GM19467 (cell line): ENCODE results near the gene REPS2.

Experiments
- ATAC-seq: cut with Tn5 transposase; IDR thresholded peaks from one replicate; pipeline ENCODE4 v1.9.1; 2021; ENCODE audit warnings: mild to moderate bottlenecking, moderate library complexity; ENCODE audit not compliant: unreplicated experiment

The REPS2 gene

DNA sequence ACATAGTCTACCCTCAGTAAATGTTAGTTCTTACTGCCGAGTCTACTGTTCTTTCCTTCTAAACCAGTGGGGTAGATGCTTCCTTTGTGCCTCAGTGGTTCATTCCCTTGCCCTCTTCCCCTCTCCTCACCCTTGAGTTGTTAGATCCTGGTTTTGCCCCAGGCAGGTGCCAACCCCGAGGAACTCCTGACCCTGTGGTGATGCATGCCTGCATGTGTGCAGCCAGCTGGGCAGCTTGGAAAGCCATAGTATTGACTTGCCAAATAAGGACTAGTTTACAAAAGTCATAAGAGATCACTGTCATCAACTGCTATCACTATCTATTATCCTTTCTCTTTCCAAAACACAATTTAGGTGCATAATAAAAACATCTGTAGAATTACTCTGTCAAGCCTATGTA is 50.9 kb downstream of the REPS2 start:
- no peak for ATAC-seq

DNA sequence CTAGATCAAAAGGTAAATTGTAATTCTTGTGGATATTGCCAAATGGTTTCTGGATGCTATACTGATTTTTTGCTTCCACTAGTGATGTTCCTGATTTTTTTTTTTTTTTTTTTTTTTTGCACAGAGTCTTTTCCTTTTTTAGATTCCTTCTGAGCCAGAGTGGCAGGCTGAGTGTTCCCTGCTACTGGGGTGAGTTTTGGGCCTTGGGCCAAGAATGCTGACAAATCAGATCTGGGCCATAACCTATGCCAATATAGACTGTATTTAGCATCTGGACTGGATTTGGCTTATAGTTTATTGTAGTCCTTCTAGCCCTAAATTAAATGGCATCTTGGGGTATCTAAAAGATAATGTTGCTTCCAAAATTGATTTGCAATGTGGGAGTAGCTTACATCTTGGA is 52.8 kb downstream of the REPS2 start:
- ATAC-seq: no peak

- no peak for ATAC-seq
Measured at GRCh38 chrX:17000751-17001150, 54.3 kb downstream of the REPS2 start.

DNA sequence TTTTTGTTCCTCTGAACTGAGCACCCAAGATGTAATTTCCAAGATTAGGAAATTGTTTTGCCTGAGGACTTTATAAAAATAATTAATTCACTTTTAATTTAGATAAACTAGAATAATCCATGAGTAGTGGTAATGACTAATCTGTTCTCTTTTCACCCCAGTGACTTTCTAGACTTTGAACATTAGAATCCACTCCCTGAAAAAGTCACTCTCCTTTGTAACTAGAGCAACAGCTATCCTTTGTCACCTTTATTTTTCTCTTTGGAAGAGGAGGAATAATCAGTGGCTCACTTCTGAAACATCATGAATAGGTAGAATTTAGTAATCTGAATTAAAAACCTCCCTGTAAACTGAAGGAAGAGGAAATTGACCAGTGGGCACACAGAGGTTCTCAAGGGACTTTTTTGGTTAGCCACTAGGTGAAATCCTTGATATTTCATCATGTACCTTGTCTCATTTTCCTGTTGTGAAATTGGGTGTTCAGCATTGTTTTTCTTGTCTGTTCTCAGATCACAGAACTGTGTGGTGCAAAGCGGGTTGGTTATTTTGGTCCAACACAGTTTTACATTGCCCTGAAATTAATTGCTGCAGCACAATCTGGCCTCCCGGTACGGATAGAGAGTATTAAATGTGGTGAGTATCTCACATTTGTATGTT is 59.4 kb downstream of the REPS2 start:
- ATAC-seq: no peak

DNA sequence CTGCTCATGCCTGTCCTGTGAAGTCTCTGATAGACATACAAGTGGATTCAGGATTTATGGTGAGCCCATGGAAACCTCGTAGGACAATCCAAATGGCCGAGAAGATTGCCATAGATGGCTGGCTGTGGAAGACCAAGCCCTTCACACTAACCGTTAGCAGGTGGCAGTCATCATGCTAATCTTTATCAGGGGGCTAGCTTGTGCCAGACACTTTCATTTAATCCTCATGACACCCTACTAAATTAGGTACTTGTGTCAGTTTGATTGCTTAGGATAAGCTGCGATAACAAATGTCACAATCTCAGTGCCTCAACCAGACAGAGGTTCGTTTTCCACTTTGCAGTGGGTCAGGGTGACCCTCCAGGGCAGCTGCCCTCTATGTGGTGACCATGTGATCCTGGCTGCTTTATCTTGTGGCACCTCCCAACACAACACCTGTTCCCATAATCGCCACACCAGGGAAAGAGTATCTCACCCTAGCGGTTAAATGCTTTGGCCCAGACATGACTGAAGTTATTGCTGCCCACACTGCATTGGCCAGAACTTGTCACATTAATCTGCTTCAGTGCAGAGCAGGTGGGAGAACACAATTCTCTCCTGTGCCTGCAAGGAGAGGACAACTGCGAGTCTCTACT is 60.8 kb downstream of the REPS2 start:
- no peak for ATAC-seq

DNA sequence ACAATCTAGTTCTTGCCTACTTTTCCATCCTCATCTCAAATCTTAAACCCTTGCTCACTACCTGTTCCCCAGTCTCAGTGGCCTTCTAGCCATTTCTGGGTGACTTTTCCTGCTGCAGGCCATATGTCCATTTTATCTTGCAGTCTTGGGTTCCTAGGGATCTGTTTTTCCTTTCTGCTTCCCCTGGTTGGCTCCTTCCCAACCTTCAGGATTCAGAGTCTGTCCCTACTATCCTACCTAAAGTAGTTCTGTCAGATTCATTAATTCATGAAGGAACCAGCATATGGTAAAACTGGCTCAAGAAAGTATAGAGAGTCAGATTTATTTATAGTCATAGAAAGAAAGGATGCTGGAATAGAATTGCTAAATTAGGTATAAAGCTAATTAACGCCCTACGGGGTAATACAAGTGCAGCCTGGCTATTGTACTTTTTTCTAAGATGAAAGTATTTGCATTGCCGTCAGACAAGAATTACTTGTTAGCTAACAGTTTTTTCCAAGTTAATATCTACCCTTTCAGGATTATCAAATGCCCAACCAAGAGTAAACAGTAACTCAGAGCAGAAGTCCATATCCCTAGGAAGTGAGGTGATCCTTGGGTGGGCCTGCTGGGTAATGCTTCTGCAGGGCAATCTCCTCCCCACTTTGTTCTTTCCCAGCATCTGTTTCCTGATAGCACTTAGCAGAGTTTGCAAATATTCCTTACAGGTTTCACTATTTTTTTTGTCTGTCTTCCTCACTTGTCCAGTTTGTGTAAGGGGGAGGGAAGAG is 63.6 kb downstream of the REPS2 start:
- ATAC-seq: no peak

DNA sequence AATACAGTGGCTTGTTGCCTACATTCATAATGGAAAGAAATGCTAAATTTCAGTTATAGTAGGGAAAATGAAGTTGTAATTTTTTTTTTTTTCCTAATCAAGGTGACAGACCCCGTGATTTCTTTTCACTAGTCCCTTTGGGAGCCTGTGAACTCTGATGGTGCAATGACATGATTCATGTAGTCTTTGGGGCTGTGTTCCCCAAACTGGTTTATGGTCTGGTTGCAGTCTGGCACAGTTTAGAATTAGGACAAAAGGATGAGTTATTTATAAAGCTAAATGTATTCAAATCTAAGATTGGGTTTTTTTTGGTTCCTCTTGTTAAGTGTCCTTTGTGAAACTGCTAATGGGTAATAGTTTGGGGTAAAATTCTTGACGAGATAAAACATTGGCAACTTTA is 66.0 kb downstream of the REPS2 start:
- ATAC-seq: no peak

DNA sequence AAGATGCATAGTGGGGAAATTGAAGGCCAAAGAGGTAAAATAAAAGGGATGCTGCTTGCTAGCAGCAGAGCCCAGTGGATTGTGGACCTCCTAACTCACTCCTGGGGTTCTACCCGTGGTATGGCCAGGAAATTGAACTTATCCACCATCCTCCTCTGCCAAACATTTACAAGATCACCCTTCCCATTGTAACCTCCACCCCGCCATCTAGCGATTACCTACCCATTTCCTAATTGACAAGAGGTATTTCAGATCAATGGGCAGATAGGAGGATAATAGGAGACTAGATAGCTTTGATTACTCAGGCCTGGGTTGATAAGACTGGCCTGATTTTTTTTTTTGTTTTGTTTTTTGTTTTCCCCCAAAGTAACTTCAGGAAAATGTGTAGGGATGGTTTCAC is 67.8 kb downstream of the REPS2 start:
- ATAC-seq: no peak

- no peak for ATAC-seq
Measured at GRCh38 chrX:17017134-17017533, 70.7 kb downstream of the REPS2 start.

DNA sequence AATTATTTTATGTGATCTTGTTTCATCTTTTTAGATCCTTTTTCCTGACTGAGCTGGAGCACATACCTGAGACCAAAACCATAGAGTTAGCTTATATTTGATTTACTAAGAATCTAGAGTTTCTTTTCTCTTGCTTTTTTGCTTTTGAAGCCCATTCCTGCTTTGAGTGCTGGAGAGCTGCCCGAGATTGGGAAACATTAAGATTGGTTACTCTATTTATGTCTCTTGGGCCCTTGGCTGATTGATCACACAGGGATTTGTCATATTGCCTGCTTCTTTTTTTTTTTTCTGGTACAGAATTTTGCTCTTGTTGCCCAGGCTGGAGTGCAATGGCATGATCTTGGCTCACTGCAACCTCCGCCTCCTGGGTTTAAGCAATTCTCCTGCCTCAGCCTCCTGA is 73.9 kb downstream of the REPS2 start:
- no peak for ATAC-seq

DNA sequence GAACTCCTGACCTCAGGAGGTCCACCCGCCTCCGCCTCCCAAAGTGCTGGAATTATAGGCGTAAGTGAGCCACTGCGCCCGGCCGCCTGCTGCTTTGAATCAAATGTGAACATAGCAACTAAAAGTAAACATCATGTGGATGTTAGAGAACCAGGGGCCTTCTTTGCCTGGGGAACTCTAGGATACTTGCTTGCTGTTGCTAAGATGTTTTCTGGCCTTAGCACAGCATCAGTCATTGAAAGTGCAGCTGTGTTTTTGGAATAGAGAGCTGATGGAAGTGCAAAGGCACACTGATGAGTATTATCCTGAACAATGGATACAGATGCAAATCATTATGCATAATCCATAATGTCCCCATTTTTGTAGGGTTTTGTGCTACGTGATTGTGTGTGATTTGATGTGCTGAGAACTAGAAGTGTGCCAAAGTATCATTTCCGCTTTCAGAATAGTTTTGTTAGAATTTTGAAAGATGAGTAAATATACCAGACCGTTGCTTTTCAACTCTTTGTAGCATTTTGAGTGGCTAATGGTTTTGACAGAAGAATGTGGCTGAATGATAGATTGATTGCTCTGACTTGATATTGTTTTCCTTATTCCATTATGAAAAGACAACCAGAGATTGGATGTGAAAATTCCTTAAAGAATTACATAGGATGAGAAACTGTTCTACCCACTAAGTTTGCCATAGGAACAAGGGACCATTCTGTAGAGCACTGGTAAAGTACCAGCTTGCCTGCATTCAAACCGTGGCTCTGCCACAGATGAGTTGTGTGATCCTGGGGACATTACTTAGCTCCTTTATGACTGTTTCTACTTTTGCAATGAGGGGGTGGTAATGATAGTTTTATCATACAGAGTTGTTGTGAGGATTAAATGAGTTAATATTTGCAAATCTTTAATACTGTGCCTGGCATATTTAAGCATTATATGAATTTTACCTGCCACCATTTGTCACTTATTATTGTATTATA is 74.7 kb downstream of the REPS2 start:
- ATAC-seq: no peak

GRCh38 chrX:17021851-17022604 is 75.6 kb downstream of the REPS2 start:
- no peak for ATAC-seq

- no peak for ATAC-seq
Measured at GRCh38 chrX:17023661-17024060, 77.2 kb downstream of the REPS2 start.

GRCh38 chrX:17024886-17025285 is 78.4 kb downstream of the REPS2 start:
- ATAC-seq: no peak

GRCh38 chrX:17025621-17026302 is 79.3 kb downstream of the REPS2 start:
- ATAC-seq: no peak

GRCh38 chrX:17027931-17028330 is 81.5 kb downstream of the REPS2 start:
- ATAC-seq: no peak

- ATAC-seq: no peak
Measured at GRCh38 chrX:17028356-17028755, 81.9 kb downstream of the REPS2 start.

GRCh38 chrX:17030092-17030491 is 83.6 kb downstream of the REPS2 start:
- no peak for ATAC-seq

- no peak for ATAC-seq
Measured at GRCh38 chrX:17030580-17031270, 84.3 kb downstream of the REPS2 start.
